ENCODE results near the gene HADHB.
A peak's percentile ranks its signal among the peaks of the same experiment; 100 is the strongest.
"Not testable (repeated sequence)": the region's sequence is repeated elsewhere in the genome, so short reads cannot be mapped to it uniquely, and the experiment has no call there.

Gene HADHB

DNA sequence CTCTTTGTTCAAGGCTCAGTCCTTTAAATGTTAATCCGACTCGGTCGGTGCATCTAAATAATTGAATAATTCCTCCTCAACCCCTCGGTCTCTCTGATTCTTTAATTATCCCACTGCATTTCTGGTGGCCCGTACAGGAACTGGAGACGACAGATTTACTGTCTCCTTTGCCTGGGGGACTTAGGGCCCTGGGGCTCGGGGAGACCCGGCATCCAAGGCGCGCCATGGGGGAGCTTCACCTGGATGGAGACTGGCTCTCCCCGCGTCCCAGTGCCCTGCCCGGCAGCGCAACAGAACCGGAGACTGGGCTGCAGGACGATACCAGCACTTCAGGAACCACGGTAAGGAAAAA is 53.5 kb downstream of the HADHB start:
- DNase-seq (ENCODE audit: low read depth) = no peak

DNA sequence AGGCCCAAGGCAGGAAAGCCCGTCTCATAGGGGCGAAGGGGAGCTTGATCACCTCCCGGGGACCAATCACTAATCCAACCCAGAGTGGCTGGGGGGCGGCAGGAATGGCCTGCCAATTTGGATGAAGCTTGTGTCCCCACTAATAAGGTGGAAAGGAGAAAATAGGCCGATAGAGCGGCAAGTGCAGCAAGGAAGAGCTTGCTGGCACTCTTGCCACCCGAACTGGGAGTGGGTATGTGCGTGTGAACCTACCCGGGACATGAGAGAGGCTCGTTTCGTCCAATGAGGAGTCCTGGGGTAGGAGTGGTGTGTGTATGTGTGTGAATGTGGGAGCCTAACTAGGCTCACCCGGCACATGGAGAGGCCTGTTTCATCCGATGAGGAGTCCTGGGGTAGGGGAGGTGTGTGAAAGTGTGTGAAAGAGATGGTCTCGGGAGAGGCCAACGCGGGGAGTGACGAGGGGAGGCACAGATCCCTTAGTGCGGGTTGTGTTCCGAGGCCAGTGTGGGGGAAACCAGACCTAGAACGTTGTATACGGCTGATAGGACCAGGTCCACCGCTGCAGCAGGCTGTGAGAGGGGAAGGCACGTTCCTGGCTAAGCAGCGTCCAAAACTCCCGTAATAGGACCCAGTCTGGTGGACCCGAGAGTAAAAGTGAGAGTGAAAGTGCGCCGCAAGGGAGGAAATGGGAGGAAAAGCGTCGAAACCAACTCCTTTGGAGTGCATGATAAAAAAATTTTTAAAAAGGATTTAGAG is 54.1 kb downstream of the HADHB start:
- peak; percentile 42 for DNase-seq (ENCODE audit: low read depth)

GRCh38 chr2:26299471-26300101 is 54.8 kb downstream of the HADHB start:
- DNase-seq (ENCODE audit: low read depth) = peak; percentile 68

- DNase-seq (ENCODE audit: low read depth) = peak; percentile 32
Observed at GRCh38 chr2:26300234-26300925, 55.6 kb downstream of the HADHB start.

DNA sequence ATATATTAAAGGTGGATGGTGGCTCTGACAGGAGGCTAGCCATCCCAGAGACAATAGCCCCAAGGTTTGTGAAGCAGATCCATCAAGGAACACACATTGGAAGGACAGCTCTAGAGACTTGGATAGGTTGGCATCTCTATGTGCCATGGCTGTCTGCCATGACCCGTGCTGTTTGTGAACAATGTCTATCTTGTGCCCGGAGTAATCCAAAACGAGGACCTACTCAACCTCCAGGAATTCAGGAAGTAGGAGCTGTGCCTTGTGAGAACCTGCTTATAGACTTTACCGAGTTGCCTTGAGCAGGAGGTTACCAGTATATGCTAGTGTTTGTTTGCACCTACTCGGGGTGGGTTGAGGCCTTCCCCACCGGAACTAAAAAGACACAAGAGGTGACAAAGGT is 58.1 kb downstream of the HADHB start:
- no peak for DNase-seq (ENCODE audit: low read depth)

DNA sequence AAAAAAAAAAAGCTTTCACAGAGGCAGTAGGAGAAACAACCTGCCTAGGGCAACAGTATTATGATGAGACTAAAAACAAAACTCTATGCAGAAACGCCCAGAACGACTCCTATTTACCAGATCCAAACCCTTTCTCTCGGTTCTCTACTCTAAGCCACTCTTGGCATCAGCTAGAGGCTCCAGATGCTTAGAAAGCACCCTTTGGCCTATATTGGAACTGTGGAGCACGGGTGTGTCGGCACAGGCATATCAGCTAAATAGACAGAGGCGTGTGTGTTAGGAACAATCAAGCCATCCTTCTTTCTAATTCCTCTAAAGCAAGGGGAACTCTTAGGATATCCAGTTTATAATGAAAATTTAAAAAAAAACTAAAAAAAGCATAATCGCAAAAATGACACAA is 60.4 kb downstream of the HADHB start:
- DNase-seq (ENCODE audit: low read depth) = not testable (repeated sequence)

GRCh38 chr2:26305540-26305939 is 60.8 kb downstream of the HADHB start:
- DNase-seq (ENCODE audit: low read depth) = no peak

DNA sequence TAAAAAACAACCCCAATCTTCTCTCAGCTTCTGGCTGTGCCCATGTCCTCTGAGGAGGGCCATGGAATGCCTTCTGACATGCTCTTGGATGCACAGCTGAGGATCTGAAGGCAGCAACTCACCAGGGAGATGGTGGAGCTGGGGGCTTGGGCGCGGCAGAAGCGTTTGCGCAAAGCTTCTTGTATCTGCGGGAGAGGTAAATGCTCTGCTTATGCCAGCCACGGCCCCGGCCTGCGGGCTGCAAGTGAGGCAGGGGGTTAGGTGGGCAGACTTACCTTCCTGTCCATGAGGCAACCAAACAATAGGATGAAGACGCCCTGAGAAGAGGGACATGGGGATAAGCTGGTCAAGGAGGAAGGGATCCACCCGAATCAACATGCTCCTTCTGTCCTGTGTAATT is 65.2 kb downstream of the HADHB start:
- DNase-seq (ENCODE audit: low read depth) = no peak

GRCh38 chr2:26312471-26312870 is 67.7 kb downstream of the HADHB start:
- DNase-seq (ENCODE audit: low read depth) = no peak

- DNase-seq (ENCODE audit: low read depth) = no peak
Observed at GRCh38 chr2:26313446-26313845, 68.7 kb downstream of the HADHB start.

- no peak for DNase-seq (ENCODE audit: low read depth)
Observed at GRCh38 chr2:26314243-26314642, 69.5 kb downstream of the HADHB start.

DNA sequence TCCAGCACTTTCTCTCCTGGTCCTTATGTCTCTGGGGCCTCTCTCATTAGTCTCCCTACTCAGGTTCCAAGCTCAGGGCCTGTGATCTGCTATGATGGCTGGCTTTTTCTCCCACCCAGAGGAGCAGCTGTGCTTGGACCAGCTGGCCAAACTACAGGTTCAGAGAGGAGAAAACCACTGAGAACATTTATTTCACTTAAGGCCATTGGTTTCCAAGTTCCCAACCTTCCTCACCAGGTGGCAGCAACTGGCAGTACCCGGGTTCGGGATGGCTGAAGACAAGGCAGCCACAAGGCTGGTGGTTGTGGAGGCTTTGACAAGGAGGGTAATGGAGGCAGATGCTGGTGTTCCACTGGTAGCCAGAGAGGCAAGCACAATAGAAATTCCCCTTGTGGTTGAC is 71.3 kb downstream of the HADHB start:
- DNase-seq (ENCODE audit: low read depth) = no peak

- no peak for DNase-seq (ENCODE audit: low read depth)
Observed at GRCh38 chr2:26316845-26317244, 72.1 kb downstream of the HADHB start.

GRCh38 chr2:26317377-26318105 is 72.8 kb downstream of the HADHB start:
- no peak for DNase-seq (ENCODE audit: low read depth)

DNA sequence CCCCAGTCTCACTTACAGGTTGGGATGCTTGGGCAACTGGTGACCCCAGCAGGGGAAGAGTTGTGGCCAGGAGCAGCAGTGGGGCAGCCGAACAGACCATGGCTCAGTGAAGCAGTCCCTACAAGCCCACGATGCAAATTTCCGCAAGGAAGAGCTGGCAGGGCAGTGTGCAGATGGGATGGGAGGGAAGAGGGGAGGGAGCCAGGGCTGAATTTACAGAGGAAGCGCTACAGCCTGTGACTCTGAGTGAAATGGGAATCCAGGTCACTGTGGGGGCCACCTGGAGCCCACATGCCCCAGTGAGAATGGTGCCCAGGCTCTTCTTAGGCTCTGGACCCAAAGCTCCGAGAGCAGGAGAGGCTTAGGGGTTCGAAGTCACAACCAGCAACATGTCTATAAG is 74.2 kb downstream of the HADHB start:
- no peak for DNase-seq (ENCODE audit: low read depth)

DNA sequence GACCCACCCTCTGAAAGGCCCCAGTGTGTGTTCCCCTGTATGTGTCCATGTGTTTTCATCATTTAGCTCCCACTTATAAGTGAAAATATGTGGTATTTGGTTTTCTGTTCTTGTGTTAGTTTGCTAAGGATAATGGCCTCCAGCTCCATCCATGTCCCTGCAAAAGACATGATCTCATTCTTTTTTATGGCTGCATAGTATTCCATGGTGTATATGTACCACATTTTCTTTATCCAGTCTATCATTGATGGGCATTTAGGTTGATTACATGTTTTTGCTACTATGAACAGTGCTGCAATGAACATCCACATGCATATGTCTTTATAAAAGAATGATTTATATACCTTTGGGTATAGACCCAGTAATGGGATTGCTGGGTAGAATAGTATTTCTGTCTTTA is 79.7 kb downstream of the HADHB start:
- not testable (repeated sequence) for DNase-seq (ENCODE audit: low read depth)

- DNase-seq (ENCODE audit: low read depth) = no peak
Observed at GRCh38 chr2:26324903-26325302, 80.2 kb downstream of the HADHB start.

DNA sequence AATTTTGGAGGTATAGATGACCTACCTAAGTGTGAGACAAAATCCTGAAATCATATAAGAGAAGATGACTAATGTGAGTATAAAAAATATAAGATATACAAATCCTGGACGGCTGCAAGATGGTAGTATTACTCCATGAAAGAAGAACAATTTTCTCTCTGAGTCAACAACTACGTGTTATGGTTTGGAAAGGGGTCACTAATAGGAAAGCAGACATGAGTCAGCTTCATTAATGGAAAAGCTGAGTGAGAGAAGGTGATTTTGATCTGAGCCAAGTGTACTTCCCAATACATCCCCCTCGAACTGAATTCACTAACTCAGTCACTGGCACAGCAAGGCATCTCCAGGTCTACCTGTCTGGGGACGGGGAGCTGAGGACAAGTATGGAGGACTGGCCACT is 81.1 kb downstream of the HADHB start:
- peak; percentile 76 for DNase-seq (ENCODE audit: low read depth)

GRCh38 chr2:26326514-26326913 is 81.8 kb downstream of the HADHB start:
- peak; percentile 53 for DNase-seq (ENCODE audit: low read depth)

DNA sequence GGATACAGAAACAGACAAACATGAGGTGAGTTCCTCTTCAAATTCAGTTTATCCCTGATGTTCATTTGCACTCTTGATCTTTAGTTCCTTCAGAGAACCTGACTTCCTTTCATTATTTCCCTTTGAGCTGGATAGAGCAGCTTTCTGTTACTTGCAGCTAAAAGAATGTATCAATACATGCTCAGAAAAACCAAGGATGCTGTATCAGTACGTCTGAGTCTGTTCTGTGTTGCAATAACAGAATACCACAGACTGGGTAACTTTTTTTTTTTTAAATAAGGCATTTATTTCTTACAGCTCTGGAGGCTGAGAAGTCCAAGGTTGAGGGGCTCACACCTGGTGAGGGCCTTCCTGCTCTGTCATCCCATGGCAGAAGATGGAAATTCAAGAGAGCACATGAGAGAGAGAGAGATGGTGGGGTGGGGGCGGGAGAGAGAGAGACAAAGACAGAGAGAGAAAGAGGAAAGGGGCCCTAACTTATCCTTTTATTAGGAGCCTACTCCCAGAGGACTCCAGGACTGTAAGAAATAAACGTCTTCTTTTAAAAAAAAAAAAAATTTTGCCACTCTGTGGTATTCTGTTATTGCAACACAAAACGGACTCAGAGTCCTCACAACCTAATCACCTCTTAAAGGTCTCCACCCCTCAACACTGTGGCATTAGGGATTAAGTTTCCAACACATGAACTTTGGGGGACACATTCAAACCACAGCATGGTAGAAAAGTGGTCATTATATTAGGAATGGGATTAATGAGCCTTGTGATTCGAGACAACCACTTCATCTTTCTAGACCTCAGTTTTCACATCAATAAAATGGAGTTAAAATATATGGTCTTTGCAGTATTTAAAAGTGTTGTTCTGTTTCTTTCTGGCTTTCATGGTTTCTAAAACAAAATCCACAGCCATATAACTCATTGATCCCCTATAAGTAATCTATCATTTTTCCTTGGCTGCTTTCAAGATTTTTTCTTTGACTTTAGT is 82.8 kb downstream of the HADHB start:
- DNase-seq (ENCODE audit: low read depth) = peak; percentile 79

GRCh38 chr2:26329083-26329482 is 84.3 kb downstream of the HADHB start:
- DNase-seq (ENCODE audit: low read depth) = not testable (repeated sequence)

Data from amniotic epithelial cell (primary cell).